ENCODE data around the gene SLC35G4.

DNA sequence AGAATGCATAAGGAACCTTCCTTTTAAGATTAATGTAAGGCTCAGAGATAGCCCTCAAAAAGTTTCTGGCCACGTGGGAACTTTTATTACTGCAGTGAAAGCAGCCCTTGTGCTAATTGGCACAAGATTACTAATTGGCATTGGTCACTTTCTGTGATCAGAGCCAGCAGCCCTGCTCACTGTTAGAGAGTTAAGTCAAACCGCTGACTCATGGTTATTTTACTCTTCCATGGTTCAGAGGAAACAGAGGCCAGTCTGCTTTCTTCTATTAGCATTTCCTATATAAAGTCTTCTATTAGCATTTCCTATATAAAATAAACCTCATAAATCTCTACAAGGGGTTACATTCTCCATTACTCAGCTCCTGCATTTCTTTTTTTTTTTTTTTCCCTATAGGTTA is 1.5 kb upstream of the SLC35G4 start:
- no peak for TF ChIP-seq CTCF (IDR thresholded peaks at IDR 0.05; ENCODE audit: insufficient read depth, low read length)
- no peak for TF ChIP-seq POLR2AphosphoS5 (IDR thresholded peaks at IDR 0.05; ENCODE audit: low read depth)
- TF ChIP-seq GABPA (IDR thresholded peaks at IDR 0.05; ENCODE audit: low read depth) = no peak
- TF ChIP-seq REST (IDR thresholded peaks at IDR 0.05; ENCODE audit: insufficient replicate concordance, low read depth) = no peak
- no peak for TF ChIP-seq SPI1 (IDR thresholded peaks at IDR 0.05; ENCODE audit: borderline replicate concordance, low read depth)

Measured in HL-60 (cell line).